GM23338 (cell line): Measurements from ENCODE around the gene MRPS16.

ENCODE experiments used
- CREB1 ChIP-seq: fragments of 250-450 bp; sonication (Bioruptor Pico); IDR thresholded peaks from 2 replicates; pipeline ENCODE4 v1.5.0; 2020; ENCODE audit warnings: low read depth, mild to moderate bottlenecking, moderate library complexity
- CTCF ChIP-seq, 2 experiments: fragments of 200-600 bp in 1 of 2; sonication (generic) in 1 of 2; conservative IDR thresholded peaks; 2 replicates each; pipeline versions ENCODE4 v1.5.1 to v1.6.1; 2016 to 2017; ENCODE audit warnings: antibody characterized with exemption in 2 of 2, low read depth in 2 of 2, mild to moderate bottlenecking in 2 of 2, moderate library complexity in 1 of 2
- EZH2 ChIP-seq: fragments of 200-600 bp; sonication (generic); IDR thresholded peaks from one replicate; pipeline ENCODE4 v1.8.0; 2017; ENCODE audit warnings: antibody characterized with exemption, mild to moderate bottlenecking, low read depth; ENCODE audit not compliant: unreplicated experiment
- POLR2AphosphoS5 ChIP-seq: IDR thresholded peaks from 2 replicates; pipeline ENCODE4 v1.6.1; 2016; ENCODE audit warnings: antibody characterized with exemption, low read depth

- TF ChIP-seq CTCF (conservative IDR thresholded peaks at IDR 0.05; ENCODE audit: low read depth in 2 of 2) (no peak), EZH2 (no peak), CREB1 (no peak), POLR2AphosphoS5 (no peak)
These were observed 35.0 kb upstream of the MRPS16 start for GRCh38 chr10:73287441-73287840.
